ENCODE results near the gene PANK2.

Gene PANK2

DNA sequence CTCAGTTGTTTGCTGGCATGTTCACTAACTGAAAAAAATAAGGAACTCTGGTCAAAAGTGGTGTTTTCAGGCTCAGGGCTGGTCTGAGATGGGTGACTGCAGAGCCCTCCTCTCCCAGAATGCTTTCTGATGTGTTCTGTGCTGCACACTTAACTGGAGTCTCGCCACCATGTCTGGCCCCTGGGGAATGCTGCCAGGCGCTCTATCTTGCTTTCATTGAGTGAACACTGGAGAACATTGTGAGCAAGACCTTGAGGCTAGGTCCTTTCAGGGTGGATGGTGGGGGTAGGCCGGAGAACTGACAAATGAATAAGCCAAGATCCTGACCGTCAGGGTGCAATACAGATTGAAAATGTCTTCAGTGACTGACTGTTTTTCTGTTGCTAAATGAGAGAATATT lies 19.5 kb downstream of the PANK2 start:
- TF ChIP-seq GATA3 (IDR thresholded peaks at IDR 0.05; ENCODE audit: low read depth, low read length) = no peak
- no peak for TF ChIP-seq GATA2 (IDR thresholded peaks at IDR 0.05; ENCODE audit: low read depth, low read length)

DNA sequence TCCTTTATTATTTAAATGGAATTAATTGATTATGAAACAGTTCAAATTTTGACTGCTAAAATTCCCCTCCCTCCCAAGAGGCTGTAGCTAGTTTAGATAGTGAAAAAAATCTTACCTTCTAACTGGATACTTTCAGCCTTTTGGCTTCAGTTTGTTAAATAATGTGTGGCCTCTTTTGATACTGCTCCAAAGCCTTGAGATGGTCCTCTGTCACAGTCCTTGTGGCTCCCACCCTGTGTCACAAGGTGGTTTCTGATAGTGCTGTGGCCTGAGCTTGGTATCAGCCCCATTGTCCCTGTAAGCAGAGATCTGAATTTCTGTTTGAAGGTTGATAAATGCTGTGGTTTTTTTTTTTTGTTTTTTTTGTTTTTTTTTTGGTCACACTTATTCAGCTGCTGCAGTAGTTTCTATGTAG lies 20.8 kb downstream of the PANK2 start:
- no peak for TF ChIP-seq GATA2 (IDR thresholded peaks at IDR 0.05; ENCODE audit: low read depth, low read length)
- no peak for TF ChIP-seq GATA3 (IDR thresholded peaks at IDR 0.05; ENCODE audit: low read depth, low read length)

DNA sequence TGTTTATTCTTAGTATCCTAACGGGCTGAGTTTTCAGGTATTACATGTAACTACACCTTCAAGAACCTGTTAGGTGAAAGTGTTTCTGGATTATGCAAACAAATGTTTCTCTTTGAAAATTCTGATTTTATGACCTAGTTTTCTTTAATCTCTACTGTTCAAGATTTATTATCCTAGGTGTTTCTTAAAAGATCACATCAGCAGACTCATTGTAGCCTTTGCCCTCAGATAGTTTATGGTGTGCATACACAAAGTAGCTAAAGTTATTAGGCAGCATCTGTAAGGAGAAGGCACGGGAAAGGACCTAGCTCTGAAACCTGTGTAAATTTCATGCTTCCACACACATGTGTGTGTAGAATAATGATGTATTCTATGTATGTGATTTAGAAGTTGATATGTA lies 21.7 kb downstream of the PANK2 start:
- TF ChIP-seq GATA2 (IDR thresholded peaks at IDR 0.05; ENCODE audit: low read depth, low read length) = no peak
- TF ChIP-seq GATA3 (IDR thresholded peaks at IDR 0.05; ENCODE audit: low read depth, low read length) = no peak

DNA sequence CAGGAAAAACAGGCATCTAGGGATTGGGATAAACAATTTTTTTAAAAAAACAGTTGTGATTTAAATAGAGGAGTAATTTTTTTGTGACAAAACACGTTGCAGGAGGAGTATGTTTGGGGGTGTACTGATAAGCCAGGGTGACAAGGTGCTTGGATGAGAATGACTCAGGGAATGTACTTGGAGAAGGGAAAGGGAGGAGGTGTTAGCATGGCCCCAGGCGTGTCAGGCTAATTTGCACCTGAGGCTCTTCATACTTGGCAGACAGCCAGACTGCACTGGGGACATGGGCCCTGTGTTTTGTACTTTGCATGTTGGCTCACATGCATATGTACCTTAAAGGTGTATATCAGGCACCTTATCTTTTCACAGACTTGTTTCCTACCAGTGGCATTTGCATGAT lies 22.8 kb downstream of the PANK2 start:
- TF ChIP-seq GATA3 (IDR thresholded peaks at IDR 0.05; ENCODE audit: low read depth, low read length) (no peak), GATA2 (IDR thresholded peaks at IDR 0.05; ENCODE audit: low read depth, low read length) (no peak)

DNA sequence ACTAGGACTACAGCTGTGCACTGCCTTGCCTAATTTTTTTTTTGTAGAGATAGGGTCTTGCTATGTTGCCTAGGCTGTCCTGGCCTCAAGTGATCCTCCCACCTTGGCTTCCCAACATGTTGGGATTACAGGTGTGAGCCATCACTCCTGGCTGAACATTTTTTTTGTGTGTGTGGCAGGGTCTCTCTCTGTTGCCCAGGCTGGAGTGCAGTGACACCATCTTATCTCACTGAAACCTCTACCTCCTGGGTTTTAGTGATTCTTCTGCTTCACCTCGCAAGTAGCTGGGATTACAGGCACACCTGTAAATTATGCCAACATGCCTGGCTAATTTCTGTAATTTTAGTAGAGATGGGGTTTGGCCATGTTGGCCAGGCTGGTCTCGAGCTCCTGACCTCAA lies 25.3 kb downstream of the PANK2 start:
- no peak for TF ChIP-seq GATA3 (IDR thresholded peaks at IDR 0.05; ENCODE audit: low read depth, low read length)
- no peak for TF ChIP-seq GATA2 (IDR thresholded peaks at IDR 0.05; ENCODE audit: low read depth, low read length)

DNA sequence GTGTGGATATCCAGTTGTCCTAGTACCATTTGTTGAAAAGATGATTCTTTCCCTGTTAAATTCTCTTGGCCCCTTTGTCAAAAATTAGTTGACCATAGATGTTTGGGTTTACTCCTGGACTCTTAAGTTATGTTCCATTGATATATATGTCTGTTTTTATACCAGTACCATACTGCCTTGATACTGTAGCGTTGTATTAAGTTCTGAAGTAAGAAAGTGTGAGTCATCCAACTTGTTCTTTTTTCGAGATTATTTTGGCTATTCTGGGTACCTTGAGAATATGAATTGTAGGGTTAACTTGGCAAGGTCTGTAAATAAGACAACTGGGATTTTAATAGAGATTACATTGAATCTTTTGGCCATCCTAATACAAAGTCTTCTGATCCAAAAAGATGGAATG lies 26.5 kb downstream of the PANK2 start:
- no peak for TF ChIP-seq GATA3 (IDR thresholded peaks at IDR 0.05; ENCODE audit: low read depth, low read length)
- no peak for TF ChIP-seq GATA2 (IDR thresholded peaks at IDR 0.05; ENCODE audit: low read depth, low read length)

DNA sequence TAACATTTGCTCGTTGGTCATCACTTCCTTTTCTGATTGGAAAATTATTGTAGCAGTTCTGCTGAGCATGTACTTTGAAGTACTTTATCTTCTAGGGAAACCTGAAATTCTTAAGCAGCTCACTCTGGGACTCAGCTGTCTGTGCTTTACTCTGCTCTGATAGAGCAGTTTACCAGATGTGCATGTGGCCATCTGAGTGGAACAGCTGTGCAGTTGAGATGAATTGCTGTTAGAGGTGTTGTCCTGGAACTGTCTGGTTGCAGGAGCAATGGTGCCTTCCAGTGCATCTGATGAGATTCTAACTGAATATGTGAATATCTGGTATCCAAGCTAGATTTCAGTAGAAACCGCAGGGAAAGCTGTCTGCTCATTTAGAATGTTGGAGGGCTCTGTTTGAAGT lies 27.2 kb downstream of the PANK2 start:
- no peak for TF ChIP-seq GATA2 (IDR thresholded peaks at IDR 0.05; ENCODE audit: low read depth, low read length)
- no peak for TF ChIP-seq GATA3 (IDR thresholded peaks at IDR 0.05; ENCODE audit: low read depth, low read length)

DNA sequence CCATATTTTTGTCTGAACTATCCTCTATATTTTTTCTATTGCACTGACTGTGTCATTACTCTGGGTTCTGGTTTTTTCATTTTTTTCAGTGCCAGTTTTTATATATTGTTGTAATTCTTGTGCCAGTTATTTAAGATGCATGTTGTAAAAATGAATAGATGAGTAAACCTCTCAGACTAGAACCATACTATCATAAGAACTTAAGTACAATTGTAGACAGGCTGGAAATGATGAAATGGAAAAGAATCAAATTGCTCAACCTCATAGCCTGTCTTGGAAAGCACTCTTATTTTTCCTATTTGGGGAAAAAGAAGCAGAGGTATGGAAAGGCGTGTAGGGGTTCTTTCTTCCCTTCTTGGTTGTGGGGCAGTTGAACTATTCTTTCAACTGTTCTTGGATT lies 30.2 kb downstream of the PANK2 start:
- TF ChIP-seq GATA2 (IDR thresholded peaks at IDR 0.05; ENCODE audit: low read depth, low read length) (no peak), GATA3 (IDR thresholded peaks at IDR 0.05; ENCODE audit: low read depth, low read length) (no peak)

DNA sequence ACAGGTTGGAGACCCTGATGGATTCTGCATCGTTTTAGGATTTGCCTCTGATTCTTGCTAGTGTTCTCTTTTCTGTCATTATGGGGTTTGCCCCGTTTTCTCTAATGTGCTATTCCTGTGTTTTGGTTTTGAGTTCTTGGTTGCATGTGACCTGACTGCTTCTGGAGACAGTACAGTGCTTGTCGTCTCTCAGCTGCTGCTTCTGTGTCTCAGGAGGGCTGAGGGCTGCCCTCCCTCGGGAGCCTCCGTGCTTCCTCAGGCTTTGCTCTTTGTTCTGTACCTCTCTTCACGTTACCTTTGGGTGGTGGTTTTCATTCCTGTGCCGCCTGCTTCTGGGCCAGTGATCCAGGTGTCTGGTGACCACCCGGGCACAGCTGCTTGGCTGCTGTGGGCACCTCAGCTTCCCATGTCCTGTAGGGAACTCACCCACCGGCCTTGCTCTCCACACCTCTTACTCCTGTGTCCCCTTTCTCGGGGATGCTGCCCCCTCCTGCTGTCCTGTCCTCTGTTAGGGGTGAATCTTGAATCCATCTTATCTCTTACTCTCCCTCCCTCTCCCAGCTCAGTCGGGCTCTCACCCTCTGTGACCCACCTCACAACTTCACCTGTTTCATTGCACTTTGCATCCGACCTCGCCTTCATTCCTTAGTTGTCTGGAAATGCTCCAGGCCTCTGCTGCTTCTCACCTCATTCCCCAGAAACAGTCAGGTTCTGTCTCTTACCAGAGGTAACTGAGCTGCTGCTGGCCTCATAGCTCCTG lies 33.2 kb downstream of the PANK2 start:
- no peak for TF ChIP-seq GATA3 (IDR thresholded peaks at IDR 0.05; ENCODE audit: low read depth, low read length)
- TF ChIP-seq GATA2 (IDR thresholded peaks at IDR 0.05; ENCODE audit: low read depth, low read length) = no peak

DNA sequence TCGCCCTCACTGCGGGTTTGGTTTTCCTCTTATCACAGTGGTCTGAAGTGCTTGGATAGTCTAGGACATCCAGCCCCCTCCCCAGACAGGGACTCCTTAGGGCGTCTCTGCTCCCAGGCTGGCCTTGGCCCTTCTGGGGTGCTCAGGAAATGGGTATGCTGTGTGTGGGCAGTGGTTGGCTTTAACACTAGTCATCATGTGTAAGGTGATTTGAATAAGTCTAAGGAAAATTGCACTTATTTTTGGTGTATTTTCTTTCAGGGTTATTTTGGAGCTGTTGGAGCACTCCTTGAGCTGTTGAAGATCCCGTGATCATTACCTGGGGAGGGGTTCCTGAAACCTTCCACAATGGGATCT lies 33.8 kb downstream of the PANK2 start:
- TF ChIP-seq GATA2 (IDR thresholded peaks at IDR 0.05; ENCODE audit: low read depth, low read length) = no peak
- no peak for TF ChIP-seq GATA3 (IDR thresholded peaks at IDR 0.05; ENCODE audit: low read depth, low read length)

DNA sequence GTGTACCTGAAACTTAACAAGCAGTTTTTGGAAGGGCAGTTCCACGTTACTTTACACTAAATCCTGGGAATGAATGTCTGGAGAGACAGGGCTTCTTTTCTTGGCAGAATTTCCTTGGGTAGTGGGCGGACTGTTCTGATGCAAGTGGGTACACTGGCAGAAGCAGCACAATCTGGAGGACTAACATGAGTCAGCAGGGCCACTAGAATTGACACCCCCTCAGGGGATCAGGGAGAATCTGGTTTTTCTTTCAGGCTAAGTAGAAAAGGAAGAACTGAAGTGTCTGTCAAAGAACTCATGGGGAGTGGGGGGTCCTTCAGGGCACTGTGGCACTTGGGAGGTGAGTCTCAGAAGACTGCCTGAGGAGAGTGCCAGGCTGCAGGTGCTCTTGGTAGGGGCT lies 34.6 kb downstream of the PANK2 start:
- TF ChIP-seq GATA2 (IDR thresholded peaks at IDR 0.05; ENCODE audit: low read depth, low read length) = no peak
- no peak for TF ChIP-seq GATA3 (IDR thresholded peaks at IDR 0.05; ENCODE audit: low read depth, low read length)

DNA sequence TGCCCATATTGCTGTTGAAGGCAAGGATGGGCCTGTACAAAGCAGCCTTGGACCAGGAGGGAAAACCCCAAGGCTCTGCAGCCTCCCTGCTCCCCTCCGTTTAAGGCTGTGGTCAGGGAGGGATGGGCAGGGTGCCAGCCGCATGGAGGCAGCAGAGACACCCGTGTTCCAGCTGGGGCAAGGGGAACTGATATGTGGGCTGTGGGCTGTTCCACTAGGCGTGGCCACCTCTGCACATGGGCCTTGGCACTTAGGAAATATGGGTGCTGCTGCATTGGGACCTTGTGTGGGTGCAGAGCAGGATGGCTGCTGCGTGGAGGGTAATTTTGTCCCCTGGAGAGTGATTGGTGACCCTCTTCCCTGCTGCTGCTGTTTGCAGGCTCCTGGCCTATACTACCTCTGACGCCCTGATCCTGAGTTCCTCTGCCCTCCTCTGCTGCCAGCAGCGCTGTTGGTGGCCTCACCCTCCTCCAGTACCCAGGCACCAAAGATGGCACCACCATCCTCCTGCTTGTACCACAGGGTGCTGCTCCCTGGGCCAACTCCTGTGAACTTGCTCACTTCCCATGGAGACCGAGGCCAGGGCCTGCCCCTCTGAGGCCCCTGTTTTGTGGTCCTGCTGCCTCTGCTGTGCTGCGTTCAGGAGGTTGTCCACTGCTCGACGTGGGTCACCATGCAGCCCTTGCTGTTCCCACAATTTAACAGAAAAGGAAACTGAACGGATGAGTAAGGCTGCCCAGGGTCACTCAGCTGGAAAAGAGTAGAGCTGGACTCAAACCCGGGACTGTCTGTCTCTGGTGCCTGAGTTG lies 35.3 kb downstream of the PANK2 start:
- TF ChIP-seq GATA2 (IDR thresholded peaks at IDR 0.05; ENCODE audit: low read depth, low read length) (no peak), GATA3 (IDR thresholded peaks at IDR 0.05; ENCODE audit: low read depth, low read length) (no peak)

DNA sequence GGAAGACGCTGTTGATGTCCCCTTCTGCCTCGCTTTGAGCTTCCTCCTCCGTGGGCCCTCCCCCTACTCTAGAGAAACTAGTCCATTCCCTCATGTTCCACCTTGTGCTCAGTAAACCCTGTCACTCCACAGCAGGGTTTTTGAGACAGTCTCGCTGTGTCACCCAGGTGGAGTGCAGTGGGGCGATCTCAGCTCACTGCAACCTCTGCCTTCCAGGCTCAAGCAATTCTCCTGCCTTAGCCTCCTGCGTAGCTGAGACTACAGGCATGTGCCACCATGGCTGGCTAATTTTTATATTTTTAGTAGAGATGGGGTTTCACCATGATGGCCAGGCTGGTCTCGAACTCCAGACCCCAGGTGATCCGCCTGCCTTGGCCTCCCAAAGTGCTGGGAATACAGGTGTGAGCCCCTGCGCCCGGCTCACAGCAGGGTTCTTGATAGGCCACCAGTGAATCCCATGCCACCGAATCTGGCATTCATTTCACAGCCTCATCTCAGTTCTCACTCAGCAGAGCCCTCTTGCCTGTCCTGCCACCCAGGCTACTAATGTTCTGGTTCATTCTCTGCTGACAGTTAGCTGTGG lies 36.0 kb downstream of the PANK2 start:
- TF ChIP-seq GATA2 (IDR thresholded peaks at IDR 0.05; ENCODE audit: low read depth, low read length) = no peak
- no peak for TF ChIP-seq GATA3 (IDR thresholded peaks at IDR 0.05; ENCODE audit: low read depth, low read length)

DNA sequence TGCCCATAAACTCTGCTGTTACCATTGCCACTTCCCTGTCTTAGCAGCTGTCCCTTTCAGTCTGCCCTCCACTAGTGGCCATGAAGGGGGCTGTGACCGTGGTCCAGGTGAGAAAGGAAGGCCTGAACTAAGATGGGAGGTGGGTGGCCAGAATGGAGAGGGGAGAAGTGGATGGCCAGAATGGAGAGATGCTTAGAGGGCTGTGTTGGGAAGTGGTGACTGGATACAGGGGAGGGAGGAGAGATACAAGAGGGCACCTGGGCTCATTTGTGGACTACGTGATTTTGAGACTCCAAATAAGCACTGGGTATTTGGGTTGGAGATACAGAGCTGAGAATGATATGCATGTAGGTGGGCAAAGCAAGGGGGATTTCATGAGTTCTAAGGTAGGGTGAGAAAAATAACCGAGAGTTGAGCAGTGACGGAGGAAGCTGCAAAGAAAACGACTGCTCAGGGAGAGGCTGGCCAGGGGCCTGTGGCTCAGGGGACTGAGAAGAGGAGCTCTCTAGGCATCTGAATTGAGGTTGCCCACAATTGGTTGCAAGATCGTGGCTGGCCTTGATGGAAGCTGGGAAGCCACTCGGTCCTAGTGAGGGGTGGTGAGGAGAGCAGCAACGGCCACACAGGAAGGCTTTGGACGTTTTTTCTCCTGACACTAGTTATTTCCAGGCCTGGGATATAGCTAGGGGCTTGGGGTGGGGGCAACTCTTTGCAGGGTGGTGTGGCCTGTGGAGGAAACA lies 36.9 kb downstream of the PANK2 start:
- TF ChIP-seq GATA2 (IDR thresholded peaks at IDR 0.05; ENCODE audit: low read depth, low read length) (no peak), GATA3 (IDR thresholded peaks at IDR 0.05; ENCODE audit: low read depth, low read length) (no peak)

Measured in SH-SY5Y (cell line).